SH-SY5Y (cell line): ENCODE measurements around the gene CAND2.

Source experiments
- GATA2 ChIP-seq: IDR thresholded peaks from 2 replicates; pipeline ENCODE4 v1.6.1; 2011; ENCODE audit warnings: mild to moderate bottlenecking, low read depth, low read length
- GATA3 ChIP-seq: IDR thresholded peaks from 2 replicates; pipeline ENCODE4 v1.6.1; 2011; ENCODE audit warnings: low read depth, mild to moderate bottlenecking, low read length, moderate library complexity

- TF ChIP-seq GATA2 (no peak), GATA3 (no peak)
Measured at GRCh38 chr3:12774619-12775018, 21.9 kb upstream of the CAND2 start.
